Cardiac fibroblast (primary cell): ENCODE data around the gene IL22RA1.
A peak's percentile ranks its signal among the peaks of the same experiment; 100 is the strongest.

Experiments used
- DNase-seq, 2 donors: peaks; one replicate each; pipeline versions ENCODE4 v3.0.0 to v3.0.0-alpha.2; 2010; ENCODE audit warnings: low read depth in 2 of 2
- H3K4me3 ChIP-seq, 2 donors: replicated peaks in 1 of 2; 1 replicate in 1 of 2; 2 replicates in 1 of 2; pipeline ENCODE4 v1.5.1; 2011; ENCODE audit warnings: low read depth in 2 of 2, low read length in 2 of 2, mild to moderate bottlenecking in 2 of 2, moderate library complexity in 1 of 2
- CTCF ChIP-seq: IDR thresholded peaks from one replicate; pipeline ENCODE4 v1.5.1; 2011; ENCODE audit warnings: low read depth, mild to moderate bottlenecking, low read length, inconsistent platforms

Gene IL22RA1

GRCh38 chr1:24130385-24130784, 12.6 kb downstream of the IL22RA1 start:
- TF ChIP-seq CTCF: no peak
- DNase-seq: no peak
- H3K4me3 ChIP-seq: no peak overlapping the region

- no peak for DNase-seq
- no peak for TF ChIP-seq CTCF
- H3K4me3 ChIP-seq: no peak overlapping the region
Observed at GRCh38 chr1:24127801-24128363, 15.1 kb downstream of the IL22RA1 start.

GRCh38 chr1:24127134-24127800, 15.7 kb downstream of the IL22RA1 start:
- TF ChIP-seq CTCF: no peak
- no peak for DNase-seq
- no peak overlapping the region for H3K4me3 ChIP-seq

GRCh38 chr1:24126672-24127023, 16.3 kb downstream of the IL22RA1 start:
- no peak for TF ChIP-seq CTCF
- H3K4me3 ChIP-seq: no peak overlapping the region
- DNase-seq: no peak

GRCh38 chr1:24126018-24126671, 16.8 kb downstream of the IL22RA1 start:
- peak; percentile 42 to 43 for DNase-seq
- H3K4me3 ChIP-seq: no peak overlapping the region
- TF ChIP-seq CTCF: no peak

GRCh38 chr1:24125456-24125855, 17.5 kb downstream of the IL22RA1 start:
- no peak for TF ChIP-seq CTCF
- DNase-seq: no peak
- no peak overlapping the region for H3K4me3 ChIP-seq
